Activated CD4-positive, alpha-beta T cell treated with anti-CD3 and anti-CD28 coated beads, Interleukin-2, amount 50 U/mL, for 48 hours (primary cell): ENCODE results near the gene PRKN.

Source experiments
- DNase-seq, 2 experiments: peaks; one replicate each; pipeline ENCODE4 v3.0.0-alpha.2; 2020

PRKN gene

DNA sequence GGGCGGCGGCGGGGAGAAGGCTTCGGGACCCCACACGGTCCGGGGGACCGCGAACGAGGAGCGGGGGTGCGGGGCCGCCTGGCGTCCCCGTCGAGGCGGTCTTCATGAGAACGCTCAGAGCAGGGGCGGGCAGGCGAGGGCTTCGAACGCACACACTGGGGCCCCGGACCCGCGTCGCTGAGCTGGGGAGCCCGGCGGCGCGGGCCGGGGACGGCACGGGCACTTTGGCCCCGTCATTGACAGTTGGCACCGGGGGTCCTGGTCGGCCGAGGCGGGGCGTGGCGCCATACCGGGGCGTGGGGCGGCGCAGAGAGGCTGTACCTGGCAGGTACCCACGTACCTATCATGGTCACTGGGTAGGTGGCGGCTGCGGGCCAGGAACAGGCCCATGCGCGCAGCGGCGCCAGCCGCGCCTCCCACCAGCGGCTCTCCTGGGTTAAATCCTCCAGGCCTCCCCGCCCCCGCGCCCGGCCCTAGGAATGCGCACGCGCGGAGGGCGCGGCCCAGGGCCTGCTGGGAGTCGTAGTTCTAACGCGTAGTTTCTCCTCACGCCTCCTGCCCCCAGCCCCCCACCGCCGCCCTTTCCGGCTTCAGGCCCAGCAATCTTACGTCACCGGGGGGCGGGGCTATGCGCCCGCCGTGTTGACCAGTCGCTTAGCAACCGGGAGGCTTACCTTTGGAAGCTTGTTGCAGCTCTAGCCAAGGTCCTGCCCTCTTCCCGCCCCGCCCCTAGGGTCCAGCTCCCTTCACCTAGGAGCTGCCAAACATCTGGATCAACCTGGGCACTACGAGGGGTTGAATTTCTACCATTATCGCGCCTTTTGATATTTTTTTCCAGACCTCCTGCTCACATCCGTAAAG lies at the start of gene PRKN, which contains the start of gene PACRG:
PRKN (minus strand) TSS at position 445 of the 861 bp plus-strand sequence.
PACRG (plus strand) TSS at position 653 of the 861 bp plus-strand sequence.
- DNase-seq, result peak; percentile 98

DNA sequence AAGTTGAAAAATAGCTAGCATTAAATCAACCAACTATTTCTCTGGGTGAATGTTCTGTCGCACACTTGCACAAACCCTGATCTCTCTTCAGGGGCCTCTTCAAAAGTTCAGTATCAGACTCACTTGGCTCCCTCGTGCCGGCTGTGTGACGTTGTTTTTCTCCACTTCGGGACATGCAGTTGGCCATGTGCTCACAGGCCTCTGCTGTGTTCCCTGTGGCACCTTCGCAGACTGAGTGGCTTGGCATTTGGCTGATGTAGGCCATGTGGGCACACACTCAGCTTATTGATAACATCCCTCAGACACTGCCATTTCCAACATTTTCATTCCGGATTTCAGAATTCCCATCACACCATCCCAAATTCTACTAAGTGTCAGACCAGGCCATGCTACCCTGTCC lies 49.5 kb upstream of the PRKN start:
- DNase-seq, result no peak

DNA sequence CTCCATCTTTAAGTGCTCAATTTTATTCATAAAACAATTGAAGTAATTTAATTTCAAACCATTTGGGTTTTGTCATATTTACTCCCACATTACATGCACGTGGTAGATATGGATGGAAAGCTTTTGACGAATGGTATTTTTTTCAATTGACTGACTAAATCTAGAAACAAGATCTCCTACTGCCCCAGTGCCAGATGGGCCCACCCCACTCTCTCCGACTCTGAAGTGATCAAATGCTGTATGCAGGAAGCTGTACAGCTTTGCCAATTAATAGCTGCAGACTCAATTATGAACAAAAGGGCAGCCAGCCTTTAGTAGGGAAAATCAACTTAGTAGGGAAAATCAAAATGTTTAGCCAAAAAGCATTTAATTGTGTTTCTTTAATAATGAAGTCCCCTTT lies 46.4 kb upstream of the PRKN start:
- no peak for DNase-seq

DNA sequence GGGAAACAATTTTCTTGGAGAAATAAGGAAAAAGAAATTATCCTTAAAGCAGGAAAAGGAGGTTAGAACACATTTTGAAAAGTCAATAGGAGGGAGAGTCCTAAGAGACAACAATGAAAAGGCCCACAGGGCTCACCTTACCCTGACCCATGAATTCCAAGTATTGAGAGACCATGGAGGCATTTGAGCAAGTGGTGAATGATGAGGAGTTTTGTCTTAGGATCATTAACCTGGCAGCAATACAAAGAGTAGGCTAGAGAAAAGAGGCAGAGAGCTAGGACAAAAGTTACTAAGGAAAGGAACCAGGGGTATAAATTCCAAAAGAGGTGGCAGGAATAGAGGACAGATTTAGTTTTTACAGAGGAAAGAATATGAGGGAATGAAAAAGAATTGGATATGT lies 44.9 kb upstream of the PRKN start:
- no peak for DNase-seq

DNA sequence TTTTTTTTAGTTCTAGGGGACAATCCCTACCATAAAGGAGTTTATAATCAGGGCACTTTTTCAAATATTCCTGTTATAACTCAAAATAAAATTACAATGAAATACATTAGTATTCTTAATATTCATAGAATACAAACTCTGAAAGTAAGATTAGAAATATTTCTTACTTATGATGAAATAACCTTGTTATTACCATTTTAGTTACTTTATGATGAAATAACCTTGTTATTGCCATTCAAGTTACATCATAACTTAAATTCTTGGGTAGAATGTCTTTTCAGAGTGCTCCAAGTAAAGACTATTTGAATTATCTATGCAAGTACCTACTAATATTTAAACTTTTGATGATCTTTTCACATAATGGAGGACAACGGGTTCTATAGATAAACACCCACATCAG lies 43.4 kb upstream of the PRKN start:
- DNase-seq, result no peak

DNA sequence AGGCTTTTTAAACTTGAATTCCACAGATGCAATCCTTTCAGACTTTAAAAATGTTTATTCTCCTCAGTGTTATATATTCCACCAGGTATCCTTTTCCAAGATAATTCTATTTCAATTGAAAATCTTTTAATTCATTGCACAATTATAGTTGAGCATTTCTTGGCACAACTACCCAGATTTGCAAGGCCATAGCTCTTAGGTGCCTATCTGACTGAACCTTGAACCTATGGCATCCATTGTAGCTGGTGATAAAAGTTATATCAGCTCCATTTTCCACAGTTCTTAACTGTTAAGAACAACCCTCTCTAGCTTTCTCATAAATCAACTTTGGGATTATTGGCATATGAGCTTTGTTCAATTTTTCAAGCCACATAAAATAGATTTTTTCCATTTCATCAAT lies 42.6 kb upstream of the PRKN start:
- DNase-seq, result no peak

DNA sequence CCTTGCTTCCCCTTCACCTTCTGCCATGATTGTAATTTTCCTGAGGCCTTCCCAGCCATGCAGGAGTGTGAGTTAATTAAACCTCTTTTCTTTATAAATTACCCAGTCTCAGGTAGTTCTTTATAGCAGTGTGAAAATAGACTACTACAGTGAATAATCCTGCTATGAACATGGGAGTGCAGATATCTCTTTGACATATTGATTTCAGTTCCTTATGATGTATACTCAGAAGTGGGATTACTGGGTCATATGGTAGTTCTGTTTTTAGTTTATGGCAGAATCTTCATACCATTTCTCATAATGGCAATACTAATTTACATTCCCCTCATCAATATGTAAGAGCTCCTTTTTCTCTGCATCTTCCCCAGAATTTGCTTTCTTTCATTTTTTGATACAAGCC lies 26.2 kb upstream of the PRKN start:
- no peak for DNase-seq

DNA sequence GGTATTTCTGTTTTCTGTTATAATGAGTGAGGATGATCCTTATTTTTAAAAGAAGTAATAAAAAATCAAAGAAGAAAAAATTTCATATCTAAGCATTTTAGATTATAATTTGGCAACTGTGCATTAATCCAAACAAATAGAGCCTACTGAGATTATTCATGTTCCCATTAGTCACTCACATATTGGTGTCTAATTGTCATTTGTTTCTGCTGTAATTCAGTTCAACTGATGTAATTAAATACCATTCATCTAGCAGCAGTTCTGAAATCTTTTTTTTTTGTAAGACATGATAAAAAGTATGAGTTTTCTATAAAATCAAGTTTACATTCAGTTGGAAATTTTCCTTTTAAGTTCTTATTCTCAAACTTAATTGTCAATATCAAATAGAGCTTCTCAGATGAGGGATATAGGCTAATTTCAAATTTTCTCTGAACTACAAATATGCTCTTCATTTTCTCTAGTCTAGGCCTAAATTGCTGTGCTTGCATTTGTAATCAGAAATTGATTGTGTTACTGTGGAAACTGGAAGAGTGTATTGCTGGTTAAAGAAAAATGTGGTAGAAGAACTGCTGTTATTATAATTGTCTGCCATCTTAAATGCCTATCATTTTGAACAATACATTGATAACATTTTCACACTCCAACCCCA lies 23.8 kb upstream of the PRKN start:
- DNase-seq, result no peak

DNA sequence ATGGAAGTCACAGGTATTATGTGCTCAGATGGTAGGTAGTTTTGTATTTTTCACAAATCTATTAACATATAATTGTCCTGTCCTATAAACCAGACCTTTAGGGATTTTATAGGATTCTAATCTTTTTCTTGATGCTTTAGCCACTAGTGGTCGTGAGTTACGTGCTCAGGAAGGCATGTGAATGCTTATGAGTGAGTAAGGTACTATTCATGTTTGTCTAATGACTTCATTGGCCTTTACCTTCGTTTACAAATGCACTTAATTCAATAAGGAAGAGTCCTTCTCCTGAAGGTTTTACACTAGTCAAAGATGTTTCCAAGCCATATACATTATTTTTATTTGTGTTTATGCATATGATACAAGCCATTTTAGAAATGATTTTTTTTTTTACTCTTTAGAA lies 23.2 kb upstream of the PRKN start:
- DNase-seq, result no peak

DNA sequence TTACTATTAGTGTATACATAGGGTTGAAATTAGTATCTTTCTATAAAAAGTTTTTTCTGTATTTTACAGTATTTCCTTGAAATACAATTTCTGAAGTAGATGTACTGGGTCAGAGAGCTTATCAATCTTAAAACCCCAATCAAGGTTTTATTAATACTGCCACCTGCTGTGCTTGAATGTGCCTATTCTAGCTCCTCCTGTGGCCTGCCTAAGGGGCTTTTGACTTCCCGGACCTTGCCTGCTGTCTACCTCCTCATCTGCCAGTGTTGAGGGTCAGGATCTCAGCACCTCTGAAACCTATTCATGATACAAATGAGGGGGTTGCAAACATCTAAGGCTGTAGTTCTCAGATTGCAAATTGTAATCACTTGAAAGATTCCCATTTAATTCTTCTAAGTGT lies 9.4 kb upstream of the PRKN start:
- DNase-seq, result no peak

DNA sequence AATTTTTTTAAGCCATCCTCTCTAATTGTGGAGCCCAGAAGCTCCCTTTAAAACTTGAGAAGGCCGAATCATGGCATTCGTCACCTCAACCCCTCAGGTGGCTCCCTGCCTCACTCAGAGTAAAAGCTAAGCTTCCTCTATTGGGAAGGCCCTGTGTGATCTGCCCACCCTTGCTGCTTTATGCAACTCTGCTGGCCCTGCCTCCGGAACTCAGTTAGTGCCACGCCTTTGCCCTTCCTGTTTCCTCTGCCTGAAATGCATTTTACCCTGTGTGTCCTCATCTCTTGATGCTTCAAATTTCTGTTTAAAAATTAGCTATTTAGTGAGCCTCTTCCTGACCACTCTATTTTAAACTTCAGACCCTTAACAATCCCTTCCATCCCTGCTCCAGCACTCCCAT lies 5.9 kb upstream of the PRKN start:
- DNase-seq, result peak in 1 of 2 experiments; percentile 10

DNA sequence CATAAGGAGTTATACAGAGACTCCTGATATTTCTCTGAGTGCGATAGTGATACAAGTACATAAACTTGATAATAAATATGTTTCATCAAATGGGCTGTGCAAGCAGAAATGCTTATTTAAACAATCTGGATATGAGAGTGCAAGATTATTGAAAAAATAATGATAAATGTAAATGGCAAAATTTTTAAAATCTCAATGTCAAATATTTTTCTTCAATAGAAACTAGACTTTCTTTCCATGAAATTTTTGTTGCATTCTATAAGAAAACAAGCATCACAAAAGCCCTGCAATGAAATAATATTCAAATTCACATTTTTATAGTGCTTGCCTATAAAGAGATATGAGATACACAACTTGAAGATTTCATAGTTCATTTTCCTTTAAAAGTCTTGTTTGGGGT lies 2.9 kb upstream of the PRKN start:
- DNase-seq, result no peak

DNA sequence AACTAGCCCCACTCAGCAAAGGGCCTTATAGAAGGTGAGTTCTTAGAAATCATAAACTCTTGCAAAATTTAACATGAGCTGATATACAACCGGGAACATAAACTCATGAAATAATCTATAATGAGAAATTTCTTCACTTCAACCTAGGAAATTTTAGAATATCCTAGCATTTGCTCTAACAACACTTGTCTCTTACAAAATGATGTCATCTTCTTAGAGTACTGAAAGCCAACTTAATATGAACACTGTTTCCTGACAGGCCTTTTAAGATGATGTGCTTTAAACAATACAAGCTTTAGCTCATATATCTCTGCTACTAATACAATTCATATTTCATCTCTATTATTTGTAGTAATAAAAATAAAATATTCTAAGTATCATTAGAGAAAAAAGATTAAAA lies 1.1 kb upstream of the PRKN start:
- no peak for DNase-seq

DNA sequence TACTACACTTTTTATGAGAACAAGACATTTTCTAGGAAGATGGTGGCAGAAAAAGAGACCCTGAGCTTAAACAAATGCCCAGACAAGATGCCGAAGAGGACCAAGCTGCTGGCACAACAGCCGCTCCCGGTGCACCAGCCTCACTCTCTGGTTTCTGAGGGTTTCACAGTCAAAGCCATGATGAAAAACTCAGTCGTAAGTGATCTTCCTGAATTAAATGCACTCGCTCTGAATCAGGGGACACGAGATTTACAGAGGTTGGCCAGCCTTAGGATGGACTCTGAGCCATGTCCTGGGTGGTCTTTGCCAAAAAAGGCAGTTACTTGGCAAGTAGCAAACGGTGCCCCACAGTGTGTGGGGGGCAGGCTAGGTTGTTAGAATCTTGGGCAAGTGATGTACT lies 631 bp upstream of the PRKN start:
- DNase-seq, result no peak

DNA sequence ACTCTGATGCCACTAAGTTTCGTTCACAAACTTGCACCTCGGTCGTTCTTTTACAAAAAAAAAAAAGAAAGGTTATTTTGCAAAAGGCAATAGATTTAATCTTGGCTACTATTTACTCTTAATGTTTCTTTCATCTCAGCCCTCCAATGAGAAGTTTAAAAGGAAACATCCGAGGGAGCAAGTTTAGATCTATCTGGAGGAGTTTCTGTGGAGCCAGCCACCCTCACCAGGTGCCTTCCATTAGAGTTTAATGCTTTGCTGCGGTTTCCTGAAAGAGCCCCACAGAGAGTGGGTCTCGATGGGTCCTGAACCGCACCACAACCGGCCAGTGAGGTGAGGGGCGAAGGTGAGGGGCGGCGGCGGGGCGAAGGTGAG lies 632 bp downstream of the PRKN start:
- no peak for DNase-seq

DNA sequence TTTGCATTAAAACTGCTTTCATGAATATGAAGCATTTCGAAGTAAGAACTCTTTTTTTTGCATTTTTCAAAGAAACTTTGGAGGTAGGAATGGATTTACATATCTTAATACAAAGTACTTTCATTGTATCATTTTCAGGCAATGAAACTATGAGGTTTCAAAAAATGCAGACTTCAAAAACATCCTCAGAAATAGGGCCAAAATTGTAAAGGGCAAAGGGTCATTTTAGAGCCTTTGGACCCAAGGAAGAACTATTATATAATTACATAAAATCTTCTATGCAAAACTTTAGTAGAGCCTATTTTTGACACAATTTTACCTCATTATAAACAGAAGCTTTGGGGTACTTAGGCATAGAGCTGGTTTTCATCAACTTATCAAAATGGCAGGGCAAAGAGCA lies 4.9 kb downstream of the PRKN start:
- DNase-seq, result no peak

DNA sequence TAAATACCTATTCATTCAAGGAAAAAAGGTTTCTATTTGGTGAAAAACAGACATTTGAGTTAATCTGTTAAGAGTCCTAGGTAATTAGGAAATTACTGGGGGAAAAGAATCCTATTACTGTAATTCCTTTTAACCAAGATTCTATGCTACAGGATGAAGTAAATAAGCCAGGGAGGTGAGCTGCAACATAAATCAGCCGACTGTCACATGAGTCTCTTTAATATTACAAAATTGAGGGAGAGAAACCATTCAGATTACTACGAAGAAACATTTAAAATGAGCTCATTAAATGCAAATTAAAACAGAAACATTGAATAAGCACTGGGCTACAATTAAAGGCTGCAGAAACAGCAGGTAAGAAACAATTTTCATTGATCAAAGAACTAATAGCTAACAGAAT lies 5.3 kb downstream of the PRKN start:
- no peak for DNase-seq

DNA sequence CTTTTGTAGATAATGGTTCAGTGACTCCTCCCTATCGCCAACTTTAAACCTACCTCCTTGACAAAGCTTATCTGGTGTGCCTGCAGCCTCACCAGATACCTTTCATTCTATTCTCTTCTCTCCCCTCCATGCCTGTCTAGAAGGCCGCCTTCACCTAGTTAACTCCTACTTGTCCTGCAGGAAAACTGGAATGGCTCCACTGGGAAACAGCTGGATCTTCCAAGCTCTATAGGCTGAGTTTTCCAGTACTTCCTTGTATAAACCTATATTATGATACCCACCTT lies 6.2 kb downstream of the PRKN start:
- DNase-seq, result no peak

DNA sequence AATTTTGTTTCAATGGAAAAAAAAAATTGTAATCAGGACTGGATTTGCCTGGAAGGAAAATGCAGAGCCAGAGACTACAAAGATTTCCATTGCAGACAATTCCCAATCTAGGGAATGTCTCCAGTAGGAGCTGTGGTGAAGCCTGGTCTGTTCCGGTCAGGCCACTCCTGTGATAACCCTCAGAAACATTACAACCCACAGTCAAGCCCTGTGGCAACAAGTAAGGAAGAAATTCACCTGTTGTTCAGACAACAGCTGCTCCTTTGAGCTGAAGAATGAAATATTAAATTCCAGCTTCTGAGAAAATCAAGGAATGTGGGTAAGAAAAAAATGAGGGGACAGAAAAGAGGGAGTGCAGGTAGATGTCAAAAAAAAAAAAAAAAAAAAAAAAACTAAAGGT lies 8.0 kb downstream of the PRKN start:
- DNase-seq, result no peak

DNA sequence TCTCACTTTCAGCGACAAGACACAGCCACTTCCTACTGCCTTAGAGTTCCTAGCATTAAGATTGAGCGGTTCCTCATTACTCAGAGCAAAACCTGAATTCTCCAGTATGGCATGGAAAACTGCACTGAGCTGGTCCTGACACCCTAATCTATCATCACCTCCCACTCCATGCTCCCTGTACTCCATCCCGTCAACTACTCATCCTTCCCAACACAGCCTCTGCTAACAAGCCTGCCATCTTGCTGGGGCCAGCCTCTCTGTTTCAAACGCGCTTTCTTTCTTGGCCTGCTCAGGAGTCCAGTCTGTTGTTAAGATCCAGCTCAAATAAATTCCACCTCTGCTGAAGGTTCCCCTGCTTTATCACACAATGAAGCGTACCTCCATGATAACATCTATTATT lies 12.0 kb downstream of the PRKN start:
- no peak for DNase-seq

DNA sequence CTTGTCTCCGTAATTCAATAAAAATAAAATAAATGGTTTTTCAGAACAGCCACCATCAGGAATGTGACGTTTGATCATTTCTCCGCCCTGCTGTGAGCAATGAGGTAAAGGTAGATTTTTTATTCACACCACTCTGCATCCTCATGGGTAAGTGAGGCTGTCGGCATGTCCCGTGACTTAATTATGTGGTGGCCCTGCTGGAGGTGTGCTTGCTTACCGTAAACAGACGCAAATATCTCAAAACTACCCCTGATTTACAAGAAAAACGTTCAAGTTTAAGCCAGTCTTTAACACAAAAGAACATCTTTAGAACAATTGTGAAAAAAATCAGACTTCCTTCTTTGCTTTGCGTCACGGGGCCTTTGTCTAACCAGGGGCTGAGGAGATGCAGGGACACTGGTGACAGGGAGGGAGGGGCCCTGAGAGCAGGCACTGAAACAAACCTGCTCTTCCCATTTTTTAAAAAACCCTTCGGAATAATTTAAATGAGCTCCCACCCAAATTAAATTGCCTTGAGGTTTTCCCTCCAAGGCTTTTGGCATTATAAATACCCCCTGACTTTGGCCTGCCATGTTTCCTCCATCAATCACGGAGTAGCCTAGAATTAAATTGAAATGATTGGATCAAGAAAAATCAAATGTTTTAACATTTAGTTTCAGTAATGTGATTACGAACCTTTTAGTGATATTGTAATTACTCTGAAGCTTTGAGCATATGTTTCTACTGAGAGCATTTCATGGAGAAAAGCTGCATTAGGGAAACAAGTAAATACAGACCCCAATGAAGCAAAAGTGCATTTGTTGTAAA lies 13.4 kb downstream of the PRKN start:
- no peak for DNase-seq

DNA sequence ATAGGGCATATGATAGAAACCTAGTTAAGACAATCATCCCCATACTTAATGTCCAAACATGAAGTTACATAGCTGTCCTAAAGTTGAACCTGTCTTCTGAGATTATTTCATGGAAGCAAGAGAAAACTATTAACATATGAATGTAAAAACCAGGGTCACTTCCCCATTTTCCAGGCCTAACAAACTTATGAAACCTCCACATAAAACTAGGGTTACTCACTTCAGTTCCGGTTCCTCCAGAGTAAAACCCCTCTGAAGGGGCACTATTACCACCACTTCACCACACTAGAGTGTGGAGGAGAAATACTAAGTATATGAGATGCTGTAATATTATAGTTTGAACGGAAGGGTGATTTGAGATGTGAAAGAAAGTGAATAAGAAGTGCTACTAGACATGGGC lies 14.9 kb downstream of the PRKN start:
- DNase-seq, result no peak

DNA sequence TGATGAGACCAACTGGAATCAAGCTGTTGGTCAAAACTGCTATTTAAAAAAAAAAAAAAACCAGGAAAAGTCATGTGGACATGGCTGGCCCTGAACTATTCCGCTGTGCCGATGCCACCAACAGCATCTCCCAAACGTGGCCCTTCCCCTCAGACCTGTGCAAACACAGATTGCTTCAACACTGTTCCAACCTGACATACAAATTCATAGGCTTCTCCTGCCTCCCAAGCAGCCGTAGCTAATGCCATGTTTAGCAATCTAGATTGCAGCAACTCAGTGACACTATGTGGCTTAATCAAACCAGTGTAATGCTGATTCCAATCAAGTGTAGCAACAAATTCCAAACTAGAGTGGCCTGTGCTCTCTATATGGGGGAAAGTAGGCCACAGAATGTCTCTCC lies 16.2 kb downstream of the PRKN start:
- DNase-seq, result no peak

DNA sequence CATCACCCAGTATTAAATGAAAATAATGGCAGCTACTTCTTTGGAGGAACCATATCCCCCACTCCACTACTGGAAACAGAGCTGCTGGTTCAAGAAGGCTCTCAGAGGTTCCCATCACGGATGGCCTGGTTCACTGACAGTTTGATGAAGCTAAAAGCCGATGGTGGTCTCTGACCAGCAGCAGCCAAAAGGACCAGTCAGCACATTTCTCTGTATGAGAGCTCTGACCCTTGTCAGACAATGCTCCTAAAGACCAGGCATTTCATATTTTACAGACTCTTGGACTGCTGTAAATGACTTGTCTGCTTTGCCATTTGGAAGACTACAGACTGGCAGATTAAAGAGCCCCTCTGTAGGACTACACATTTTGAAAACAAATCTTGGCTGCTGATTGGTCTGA lies 16.6 kb downstream of the PRKN start:
- DNase-seq, result no peak
